Stimulated activated effector memory CD8-positive, alpha-beta T cell treated with anti-CD3 and anti-CD28 coated beads, Interleukin-12 subunit alpha, Interleukin-12 subunit beta, amount 100 ng/mL, for 72 hours (primary cell): ENCODE results near the gene TCFL5.

Experiments
- ATAC-seq: fragments of 150-1000 bp; cut with Tn5 transposase; 2 replicates; pipeline ENCODE4 v1.10.0; 2021
- DNase-seq, 2 donors: peaks; one replicate each; pipeline ENCODE4 v3.0.0; 2021 to 2022; ENCODE audit warnings: low spot score in 2 of 2
- H3K27ac Mint-ChIP-seq: one replicate; pipeline ENCODE4 v1.8.0; 2022; ENCODE audit warnings: mild to moderate bottlenecking, mixed read lengths
- H3K36me3 Mint-ChIP-seq: one replicate; pipeline ENCODE4 v1.8.0; 2022; ENCODE audit warnings: mild to moderate bottlenecking, mixed read lengths
- H3K4me1 Mint-ChIP-seq: one replicate; pipeline ENCODE4 v1.8.0; 2022; ENCODE audit warnings: mixed read lengths
- H3K4me3 Mint-ChIP-seq: one replicate; pipeline ENCODE4 v1.8.0; 2022; ENCODE audit warnings: mild to moderate bottlenecking, mixed read lengths
- H3K9me3 Mint-ChIP-seq: one replicate; pipeline ENCODE4 v1.8.0; 2022; ENCODE audit warnings: mixed read lengths

Gene TCFL5

DNA sequence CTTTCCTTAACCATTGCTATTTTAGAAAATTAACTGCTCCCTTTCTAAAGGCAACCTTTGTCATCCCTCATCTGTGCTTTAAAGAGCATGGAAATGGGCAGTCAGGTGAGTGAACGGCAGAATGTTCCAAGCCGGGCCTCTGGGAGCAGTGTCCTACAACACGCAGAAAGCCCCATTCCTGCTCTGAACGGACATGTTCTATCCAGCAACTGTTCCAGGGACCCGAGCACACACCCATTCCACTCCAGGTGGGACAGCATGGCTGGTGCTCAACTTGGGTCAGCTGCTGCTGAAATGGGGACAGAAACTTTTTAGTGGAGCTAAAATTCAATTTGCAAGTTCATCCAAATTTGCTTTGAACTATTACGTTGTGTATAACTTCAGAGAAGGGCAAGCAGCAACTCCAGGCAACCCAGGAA, 38.0 kb upstream of the TCFL5 start:
- Mint-ChIP-seq H3K27ac (peak overlapping the region; percentile 69), H3K4me3 (peak overlapping the region; percentile 47), H3K36me3 (peaks cover 87% of the 10 kb centered on the region), H3K4me1 (peaks cover 39% of the 10 kb centered on the region), H3K9me3 (no peaks in the 10 kb centered on the region)
- DNase-seq (no peak), ATAC-seq (no peak)

- H3K27ac Mint-ChIP-seq = peak overlapping the region; percentile 37
- H3K36me3 Mint-ChIP-seq = peaks cover 87% of the 10 kb centered on the region
- DNase-seq (no peak), ATAC-seq (peak; percentile 57)
- H3K4me1 Mint-ChIP-seq = peaks cover 39% of the 10 kb centered on the region
- H3K9me3 Mint-ChIP-seq = no peaks in the 10 kb centered on the region
- peak overlapping the region; percentile 47 for H3K4me3 Mint-ChIP-seq
Observed at GRCh38 chr20:62898970-62899632, 37.5 kb upstream of the TCFL5 start.

- Mint-ChIP-seq H3K9me3 (no peaks in the 10 kb centered on the region), H3K4me3 (peak overlapping the region; percentile 47), H3K36me3 (peaks cover 87% of the 10 kb centered on the region), H3K27ac (peak overlapping the region; percentile 37), H3K4me1 (peaks cover 36% of the 10 kb centered on the region)
- DNase-seq (no peak), ATAC-seq (no peak)
Observed at GRCh38 chr20:62898093-62898964, 36.7 kb upstream of the TCFL5 start.

GRCh38 chr20:62897666-62898065, 36.0 kb upstream of the TCFL5 start:
- no peak overlapping the region for H3K4me3 Mint-ChIP-seq
- peaks cover 87% of the 10 kb centered on the region for H3K36me3 Mint-ChIP-seq
- DNase-seq (no peak), ATAC-seq (no peak)
- no peaks in the 10 kb centered on the region for H3K9me3 Mint-ChIP-seq
- no peak overlapping the region for H3K27ac Mint-ChIP-seq
- peaks cover 32% of the 10 kb centered on the region for H3K4me1 Mint-ChIP-seq

- H3K4me1 Mint-ChIP-seq = peaks cover 32% of the 10 kb centered on the region
- no peak overlapping the region for H3K4me3 Mint-ChIP-seq
- ATAC-seq (no peak), DNase-seq (no peak)
- peaks cover 87% of the 10 kb centered on the region for H3K36me3 Mint-ChIP-seq
- H3K27ac Mint-ChIP-seq = no peak overlapping the region
- no peaks in the 10 kb centered on the region for H3K9me3 Mint-ChIP-seq
Observed at GRCh38 chr20:62896526-62896925, 34.9 kb upstream of the TCFL5 start.

GRCh38 chr20:62895539-62895938, 33.9 kb upstream of the TCFL5 start:
- DNase-seq = no peak
- peaks cover 31% of the 10 kb centered on the region for H3K4me1 Mint-ChIP-seq
- no peaks in the 10 kb centered on the region for H3K9me3 Mint-ChIP-seq
- H3K4me3 Mint-ChIP-seq = no peak overlapping the region
- no peak for ATAC-seq
- H3K36me3 Mint-ChIP-seq = peaks cover 88% of the 10 kb centered on the region
- H3K27ac Mint-ChIP-seq = peak overlapping the region; percentile 52

- Mint-ChIP-seq H3K36me3 (peaks cover 88% of the 10 kb centered on the region), H3K4me3 (no peak overlapping the region), H3K27ac (no peak overlapping the region), H3K4me1 (peaks cover 19% of the 10 kb centered on the region), H3K9me3 (no peaks in the 10 kb centered on the region)
- DNase-seq (no peak), ATAC-seq (no peak)
Observed at GRCh38 chr20:62894261-62894660, 32.6 kb upstream of the TCFL5 start.

DNA sequence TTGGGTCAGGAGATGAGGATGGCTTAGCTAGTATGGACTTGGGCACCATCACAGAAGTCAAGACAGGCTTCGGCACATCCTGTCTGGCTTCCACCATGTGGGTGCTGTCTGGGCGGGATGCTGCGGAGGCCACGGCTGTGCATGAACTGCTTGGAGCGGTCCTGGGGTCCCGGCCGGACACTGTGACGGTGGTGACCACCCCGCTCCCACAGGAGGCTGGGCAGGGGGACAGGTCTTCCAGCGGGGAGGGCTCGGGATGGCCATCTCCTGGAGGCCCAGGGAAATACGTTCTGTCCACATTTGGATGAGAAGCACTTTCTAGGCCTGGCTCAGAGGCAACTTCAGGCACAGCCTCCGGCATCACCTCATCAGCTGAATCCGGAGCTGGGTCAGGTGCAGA, 32.1 kb upstream of the TCFL5 start:
- Mint-ChIP-seq H3K27ac (no peak overlapping the region), H3K9me3 (no peaks in the 10 kb centered on the region), H3K4me1 (peaks cover 13% of the 10 kb centered on the region), H3K4me3 (no peak overlapping the region), H3K36me3 (peaks cover 88% of the 10 kb centered on the region)
- DNase-seq (no peak), ATAC-seq (no peak)

DNA sequence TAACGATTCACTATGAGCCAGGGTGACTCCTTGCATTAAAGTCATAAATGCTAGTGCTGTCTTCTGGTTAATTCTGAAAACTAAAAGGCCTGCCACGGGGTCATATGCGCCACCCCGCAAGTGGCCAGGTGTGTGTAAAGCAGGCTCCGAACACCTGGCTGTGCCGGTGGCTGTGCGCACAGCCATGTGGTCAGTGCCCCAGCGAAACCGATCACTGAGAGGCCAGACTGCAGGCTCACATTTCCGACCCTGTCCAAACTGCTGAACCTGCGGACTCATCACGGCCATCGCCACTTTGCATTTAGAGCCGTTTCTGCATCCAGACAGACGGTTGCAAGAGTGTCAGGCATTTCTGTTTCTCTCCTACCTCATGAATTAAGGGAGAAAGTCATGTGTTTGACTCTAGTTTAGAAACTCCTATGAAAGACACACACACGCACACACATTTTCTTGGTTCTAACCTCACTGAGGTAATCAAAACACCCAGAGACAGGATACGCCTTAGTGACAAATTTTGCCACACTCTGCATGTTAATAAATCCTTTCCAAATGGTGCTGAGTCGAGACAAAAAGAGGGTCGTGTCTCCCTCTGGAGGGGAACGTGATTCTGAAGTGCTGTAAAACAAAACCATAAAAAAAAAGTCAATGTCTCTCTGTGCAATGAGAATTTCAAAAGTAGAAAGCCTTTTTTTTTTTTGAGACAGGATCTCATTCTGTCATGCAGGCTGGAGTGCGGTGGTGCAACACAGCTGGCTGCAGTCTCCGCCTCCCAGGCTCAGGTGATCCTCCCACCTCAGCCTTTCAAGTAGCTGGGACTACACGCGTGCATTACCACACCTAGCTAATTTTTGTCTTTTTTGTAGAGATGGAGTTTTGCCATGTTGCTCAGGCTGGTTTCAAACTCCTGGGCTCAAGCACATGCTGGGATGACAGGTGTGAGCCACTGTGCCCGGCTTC, 31.0 kb upstream of the TCFL5 start:
- peaks cover 11% of the 10 kb centered on the region for H3K4me1 Mint-ChIP-seq
- H3K36me3 Mint-ChIP-seq = peaks cover 93% of the 10 kb centered on the region
- DNase-seq (no peak), ATAC-seq (no peak)
- no peak overlapping the region for H3K4me3 Mint-ChIP-seq
- no peaks in the 10 kb centered on the region for H3K9me3 Mint-ChIP-seq
- no peak overlapping the region for H3K27ac Mint-ChIP-seq

GRCh38 chr20:62891111-62891510, 29.5 kb upstream of the TCFL5 start:
- no peak for ATAC-seq
- Mint-ChIP-seq H3K27ac (no peak overlapping the region), H3K4me3 (no peak overlapping the region), H3K36me3 (peaks cover 100% of the 10 kb centered on the region), H3K9me3 (no peaks in the 10 kb centered on the region), H3K4me1 (peaks cover 18% of the 10 kb centered on the region)
- DNase-seq = no peak

GRCh38 chr20:62890444-62890843, 28.8 kb upstream of the TCFL5 start:
- peak overlapping the region; percentile 56 for H3K27ac Mint-ChIP-seq
- no peak overlapping the region for H3K4me3 Mint-ChIP-seq
- DNase-seq (no peak), ATAC-seq (no peak)
- no peaks in the 10 kb centered on the region for H3K9me3 Mint-ChIP-seq
- H3K36me3 Mint-ChIP-seq = peaks cover 95% of the 10 kb centered on the region
- peaks cover 16% of the 10 kb centered on the region for H3K4me1 Mint-ChIP-seq

DNA sequence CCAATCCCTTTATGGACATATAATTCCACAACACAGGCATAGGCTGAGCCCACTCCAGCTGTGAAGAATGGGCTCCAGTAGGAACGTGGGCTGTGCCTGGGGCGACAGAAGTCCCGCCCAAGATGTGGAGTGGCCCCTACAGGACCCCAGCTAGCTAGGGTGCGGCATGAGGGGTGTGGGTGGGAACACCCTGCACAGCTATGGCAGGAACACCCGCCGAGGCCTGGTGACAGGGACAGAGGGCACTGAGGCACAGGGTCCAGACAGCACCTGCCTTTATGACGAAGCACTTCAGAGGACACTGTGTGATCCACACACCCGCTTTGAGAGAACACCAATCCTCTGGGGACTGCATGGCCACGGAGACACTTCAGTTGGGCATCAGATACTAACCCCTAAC, 28.2 kb upstream of the TCFL5 start:
- Mint-ChIP-seq H3K36me3 (peaks cover 90% of the 10 kb centered on the region), H3K27ac (no peak overlapping the region), H3K4me1 (peaks cover 12% of the 10 kb centered on the region), H3K4me3 (no peak overlapping the region), H3K9me3 (no peaks in the 10 kb centered on the region)
- no peak for DNase-seq
- ATAC-seq = no peak

- Mint-ChIP-seq H3K36me3 (peaks cover 85% of the 10 kb centered on the region), H3K4me3 (no peak overlapping the region), H3K9me3 (no peaks in the 10 kb centered on the region), H3K4me1 (peaks cover 12% of the 10 kb centered on the region), H3K27ac (no peak overlapping the region)
- DNase-seq (no peak), ATAC-seq (no peak)
Observed at GRCh38 chr20:62889411-62889810, 27.8 kb upstream of the TCFL5 start.

DNA sequence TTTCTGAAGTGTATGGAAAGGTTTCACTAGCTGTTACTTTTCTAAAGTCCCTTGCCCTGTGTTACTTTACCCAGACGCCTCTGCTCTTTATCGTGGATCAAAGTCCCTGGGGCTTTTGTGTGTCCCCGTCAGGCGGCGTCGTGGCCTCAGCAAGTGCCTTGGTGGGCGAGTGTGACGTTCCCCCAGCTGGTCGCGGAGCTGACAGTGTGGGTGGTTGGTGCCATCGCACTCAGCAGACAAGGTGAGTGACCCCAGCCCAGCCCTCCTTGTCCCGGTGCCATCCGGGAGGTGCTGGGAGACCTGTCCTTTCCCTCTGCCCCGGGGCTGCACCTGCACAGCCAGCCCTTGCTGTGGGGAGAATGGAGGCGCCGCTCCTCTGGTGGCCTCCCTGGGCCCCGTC, 27.3 kb upstream of the TCFL5 start:
- Mint-ChIP-seq H3K9me3 (no peaks in the 10 kb centered on the region), H3K4me1 (peaks cover 12% of the 10 kb centered on the region), H3K27ac (no peak overlapping the region), H3K4me3 (no peak overlapping the region), H3K36me3 (peaks cover 80% of the 10 kb centered on the region)
- DNase-seq (no peak), ATAC-seq (no peak)

DNA sequence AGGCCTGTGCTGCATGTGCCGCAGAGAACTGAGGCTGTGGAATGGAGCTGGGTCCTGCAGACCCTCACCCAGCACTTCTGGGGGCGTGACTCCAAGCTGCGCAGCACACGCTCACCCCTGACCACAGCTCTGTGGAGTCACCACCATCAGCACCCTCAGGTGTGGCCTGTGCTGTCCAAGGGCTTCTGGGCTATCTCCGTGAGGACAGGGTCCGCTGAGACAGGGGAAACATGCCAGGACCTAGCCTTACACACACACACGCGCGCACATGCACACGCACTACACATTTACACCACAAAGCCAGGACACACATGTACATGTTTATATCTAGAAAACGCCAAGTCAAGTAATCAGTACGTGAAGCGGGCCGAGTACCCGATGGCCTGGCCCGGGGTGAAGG, 26.8 kb upstream of the TCFL5 start:
- DNase-seq (no peak), ATAC-seq (no peak)
- Mint-ChIP-seq H3K9me3 (no peaks in the 10 kb centered on the region), H3K27ac (no peak overlapping the region), H3K4me1 (peaks cover 12% of the 10 kb centered on the region), H3K4me3 (no peak overlapping the region), H3K36me3 (peaks cover 75% of the 10 kb centered on the region)
